NOMO-1 (cell line): Measurements from ENCODE around the gene SERPINF2.
"Not testable (repeated sequence)": the region's sequence is repeated elsewhere in the genome, so short reads cannot be mapped to it uniquely, and the experiment has no call there.

Source experiments
- DNase-seq, 2 experiments: peaks; one replicate each; lab custom pipeline; 2025; ENCODE audit not compliant: unreplicated experiment in 2 of 2; lab: John Stamatoyannopoulos, UW

SERPINF2 gene

DNA sequence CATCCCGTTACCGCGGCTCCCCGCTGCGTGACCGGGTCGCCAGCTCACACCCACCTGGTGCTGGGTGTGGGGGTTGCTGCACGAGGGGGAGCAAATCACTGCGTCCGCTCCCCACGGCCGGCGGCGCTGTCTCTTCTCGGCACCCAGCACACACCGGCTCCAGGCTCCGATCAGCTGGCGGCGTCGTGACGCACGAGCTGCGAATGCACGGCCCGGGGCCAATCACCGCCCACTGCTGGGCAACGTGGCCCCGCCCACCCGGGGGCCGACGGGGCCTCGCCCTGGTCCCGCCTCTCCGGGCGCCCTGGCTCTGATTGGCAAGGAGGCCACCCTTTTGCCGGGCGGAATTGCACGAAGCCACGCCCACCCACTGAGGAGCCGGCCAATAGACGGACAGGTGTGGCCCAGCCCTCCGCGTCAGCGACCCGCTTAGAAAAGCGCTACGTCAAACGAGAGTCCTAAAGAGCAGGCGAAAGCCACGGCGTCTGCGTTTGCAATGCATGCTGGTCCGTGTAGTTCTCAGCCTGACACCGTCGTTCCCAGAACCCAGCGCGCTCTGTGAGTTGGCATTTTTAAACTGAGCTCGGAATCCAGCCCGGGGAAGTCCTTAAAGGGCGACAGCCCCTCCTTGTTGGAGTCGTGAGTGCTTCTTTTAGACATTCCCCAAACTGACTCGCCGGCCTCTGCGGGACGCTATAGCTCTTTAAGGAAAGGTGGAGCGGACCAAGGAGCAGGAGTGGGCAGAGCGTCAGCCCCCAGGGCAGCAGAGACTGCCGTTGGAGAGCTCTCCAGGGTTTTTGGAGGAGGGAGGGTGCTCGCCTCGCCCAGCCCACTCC is 26.4 kb upstream of the SERPINF2 start:
- peak; percentile 99 to 100 for DNase-seq

DNA sequence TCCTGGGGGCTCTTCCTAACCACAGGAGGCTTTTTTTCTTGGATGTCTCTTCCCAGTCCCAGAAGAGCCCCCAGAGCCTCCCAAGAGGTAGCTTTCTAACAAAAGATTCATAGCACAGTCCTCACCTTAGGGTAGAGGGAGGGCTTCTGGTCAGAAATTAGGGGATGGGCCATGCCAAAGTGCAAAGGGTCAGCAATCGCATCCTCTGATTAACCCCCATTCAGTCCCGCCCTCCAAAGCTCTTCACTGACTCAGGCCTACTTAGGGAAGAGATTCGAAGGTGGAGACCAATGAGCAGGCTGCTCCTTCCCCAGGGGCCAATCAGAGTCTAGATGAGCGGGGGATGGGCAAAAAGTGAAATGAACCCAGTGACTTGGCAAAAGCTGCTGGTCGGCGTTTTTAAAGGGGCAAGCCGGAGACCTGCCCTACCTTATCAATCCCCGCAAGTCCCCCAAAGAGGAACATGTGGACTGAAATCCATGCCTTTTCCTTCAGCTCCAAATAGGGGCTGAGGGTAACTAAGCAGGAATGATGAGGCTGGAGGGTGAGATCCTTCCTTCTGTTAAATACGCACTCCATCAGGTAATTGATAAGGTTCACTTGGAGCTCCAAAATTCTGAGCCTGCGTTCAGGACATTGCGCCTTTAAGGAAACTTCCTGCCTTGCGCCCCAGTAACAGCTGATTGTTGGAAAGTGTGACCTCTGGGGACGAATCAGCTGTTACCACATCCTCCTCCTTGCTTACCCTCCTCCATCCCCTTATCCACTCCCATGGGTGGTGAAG is 25.6 kb upstream of the SERPINF2 start:
- peak; percentile 98 to 99 for DNase-seq

DNA sequence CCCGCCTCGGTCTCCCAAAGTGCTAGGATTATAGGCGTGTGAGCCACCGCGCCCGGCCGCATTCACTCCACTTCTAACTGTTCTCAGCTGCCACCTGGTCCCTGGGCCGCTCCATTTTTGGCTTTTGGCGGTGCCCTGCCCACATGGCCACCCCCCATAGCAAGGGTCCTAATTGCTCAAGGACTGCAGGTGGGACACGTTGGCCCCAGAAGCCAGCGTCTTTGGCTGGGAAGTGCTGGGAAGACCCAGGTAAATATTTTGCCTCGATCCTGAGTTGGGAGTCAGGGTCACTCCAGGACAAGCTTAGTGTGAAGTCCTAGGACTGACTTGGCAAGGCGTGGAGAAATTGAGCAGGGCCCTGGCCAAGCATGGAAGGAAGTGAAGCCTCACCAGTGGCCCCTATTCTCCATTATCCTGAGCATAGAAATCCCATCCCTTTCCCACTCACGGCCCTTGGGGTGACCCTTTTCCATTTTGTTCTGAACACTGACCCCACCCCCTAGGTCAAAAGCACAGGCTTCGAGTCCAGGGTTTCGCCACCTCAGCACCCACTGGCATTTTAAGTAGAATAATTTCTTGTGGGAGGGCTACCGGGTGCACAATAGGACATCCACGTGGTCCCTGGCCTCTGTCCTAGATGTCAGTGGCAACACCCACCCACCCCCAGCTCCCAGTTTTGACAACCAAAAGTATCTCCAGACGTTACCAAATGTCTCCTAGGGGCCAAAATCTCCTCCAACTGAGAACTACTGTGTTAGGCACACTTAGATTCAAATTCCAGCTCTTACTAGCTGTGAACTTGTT is 24.1 kb upstream of the SERPINF2 start:
- DNase-seq: no peak

DNA sequence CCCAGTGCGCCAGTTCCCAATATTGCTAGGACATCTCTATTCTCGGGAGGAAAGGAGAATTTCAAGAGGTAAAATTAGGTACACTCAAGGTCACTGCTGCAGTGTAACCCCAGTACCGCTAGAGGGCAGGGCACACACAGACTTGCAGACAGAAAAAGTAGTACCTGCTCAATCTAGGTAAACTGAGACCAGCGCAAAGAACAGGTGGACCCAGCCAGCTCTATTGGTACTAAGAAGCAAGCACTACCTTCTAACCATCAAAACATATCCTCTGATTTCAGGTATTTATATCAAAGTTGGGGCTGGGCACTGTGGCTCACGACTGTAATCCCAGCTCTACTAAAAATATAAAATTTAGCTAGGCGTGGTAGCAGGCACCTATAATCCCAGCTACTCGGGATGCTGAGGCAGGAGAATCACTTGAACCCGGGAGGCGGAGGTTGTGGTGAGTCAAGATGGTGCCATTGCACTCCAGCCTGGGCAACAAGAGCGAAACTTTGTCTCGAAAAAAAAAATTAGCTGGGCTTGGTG is 21.8 kb upstream of the SERPINF2 start:
- peak in 1 of 2 experiments; percentile 26 for DNase-seq

DNA sequence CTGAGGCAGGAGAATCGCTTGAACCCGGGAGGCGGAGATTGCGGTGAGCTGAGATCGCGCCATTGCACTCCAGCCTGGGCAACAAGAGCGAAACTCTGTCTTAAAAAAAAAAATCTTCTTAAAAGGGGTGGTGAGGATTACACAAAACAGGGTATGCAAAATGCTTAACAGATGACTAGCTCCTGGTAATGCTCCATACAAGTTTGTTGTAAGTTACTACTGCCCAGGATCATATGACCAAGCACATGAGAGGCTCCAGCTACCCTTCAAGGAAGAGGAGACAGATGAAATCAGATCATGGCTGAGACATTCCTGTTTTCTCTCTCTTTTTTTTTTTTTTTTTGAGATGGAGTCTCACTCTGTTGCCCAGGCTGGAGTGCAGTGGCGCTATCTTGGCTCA is 20.6 kb upstream of the SERPINF2 start:
- not testable (repeated sequence) for DNase-seq

DNA sequence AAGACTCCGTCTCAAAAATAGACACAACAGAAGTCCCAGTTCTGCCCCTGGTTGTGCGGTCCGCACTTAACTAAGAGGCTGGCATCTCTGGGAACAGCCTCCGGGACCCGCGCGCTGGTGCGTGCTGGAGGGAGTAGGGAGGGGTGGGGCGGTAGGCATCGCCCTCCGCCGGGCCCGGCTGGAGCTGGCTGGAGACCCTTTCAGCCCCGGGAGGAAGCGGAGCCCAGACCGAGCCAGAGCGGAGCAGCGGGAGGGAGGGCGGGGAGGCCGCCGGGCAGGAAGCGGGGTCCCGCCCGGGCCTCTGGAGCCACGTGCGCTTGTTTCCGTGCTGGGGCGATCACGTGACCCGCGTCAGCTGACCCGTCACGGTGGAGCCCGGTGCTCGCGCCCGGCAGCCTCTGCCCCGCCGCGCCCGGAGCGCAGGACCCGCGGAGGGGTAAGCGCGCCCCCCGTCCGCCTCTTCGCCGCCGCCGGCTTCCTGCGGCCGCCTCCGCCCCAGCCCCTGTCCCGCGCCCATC is 18.3 kb upstream of the SERPINF2 start, which contains the start of gene WDR81:
Gene WDR81 (plus strand): TSS at position 354 of the 518 bp plus-strand sequence. CDS start 256 bp downstream, outside the sequence.
- DNase-seq: peak; percentile 79 to 83

DNA sequence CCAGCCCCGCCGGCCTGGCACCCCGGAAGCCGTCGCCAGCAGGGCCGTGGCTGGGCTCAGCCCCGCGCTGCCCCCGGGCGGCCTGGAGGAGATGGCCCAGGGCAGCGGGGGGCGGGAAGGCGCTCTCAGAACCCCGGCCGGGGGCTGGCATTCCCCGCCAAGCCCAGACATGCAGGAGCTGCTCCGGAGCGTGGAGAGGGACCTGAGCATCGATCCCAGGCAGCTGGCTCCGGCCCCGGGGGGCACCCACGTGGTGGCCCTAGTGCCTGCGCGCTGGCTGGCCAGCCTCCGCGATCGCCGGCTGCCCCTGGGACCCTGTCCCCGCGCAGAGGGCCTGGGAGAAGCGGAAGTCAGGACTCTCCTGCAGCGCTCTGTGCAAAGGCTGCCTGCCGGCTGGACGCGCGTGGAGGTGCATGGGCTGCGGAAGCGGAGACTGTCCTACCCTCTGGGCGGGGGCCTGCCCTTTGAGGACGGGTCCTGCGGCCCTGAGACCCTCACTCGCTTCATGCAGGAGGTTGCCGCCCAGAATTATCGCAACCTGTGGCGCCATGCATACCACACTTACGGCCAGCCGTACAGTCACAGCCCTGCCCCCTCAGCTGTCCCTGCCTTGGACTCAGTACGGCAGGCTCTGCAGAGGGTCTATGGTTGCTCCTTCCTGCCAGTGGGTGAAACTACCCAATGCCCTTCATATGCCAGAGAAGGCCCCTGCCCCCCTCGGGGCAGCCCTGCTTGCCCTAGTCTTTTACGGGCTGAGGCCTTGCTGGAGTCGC is 17.6 kb upstream of the SERPINF2 start:
- peak; percentile 26 to 34 for DNase-seq

DNA sequence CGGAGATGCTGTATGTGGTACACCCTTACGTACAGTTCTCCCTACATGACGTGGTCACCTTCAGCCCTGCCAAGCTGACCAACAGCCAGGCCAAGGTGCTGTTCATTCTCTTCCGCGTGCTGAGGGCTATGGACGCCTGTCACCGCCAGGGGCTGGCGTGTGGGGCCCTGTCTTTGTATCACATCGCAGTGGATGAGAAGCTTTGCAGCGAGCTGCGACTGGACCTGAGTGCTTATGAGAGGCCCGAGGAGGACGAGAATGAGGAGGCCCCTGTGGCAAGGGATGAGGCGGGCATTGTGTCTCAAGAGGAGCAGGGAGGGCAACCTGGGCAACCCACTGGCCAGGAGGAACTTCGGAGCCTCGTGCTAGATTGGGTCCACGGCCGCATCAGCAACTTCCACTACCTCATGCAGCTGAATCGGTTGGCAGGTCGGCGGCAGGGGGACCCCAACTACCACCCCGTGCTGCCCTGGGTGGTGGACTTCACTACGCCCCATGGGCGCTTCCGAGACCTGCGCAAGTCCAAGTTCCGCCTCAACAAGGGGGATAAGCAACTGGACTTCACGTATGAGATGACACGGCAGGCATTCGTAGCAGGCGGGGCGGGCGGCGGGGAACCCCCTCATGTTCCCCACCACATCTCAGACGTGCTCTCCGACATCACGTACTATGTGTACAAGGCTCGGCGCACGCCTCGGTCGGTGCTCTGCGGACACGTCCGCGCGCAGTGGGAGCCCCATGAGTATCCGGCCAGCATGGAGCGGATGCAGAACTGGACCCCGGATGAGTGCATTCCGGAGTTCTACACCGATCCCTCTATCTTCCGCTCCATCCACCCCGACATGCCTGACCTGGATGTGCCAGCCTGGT is 16.8 kb upstream of the SERPINF2 start:
- no peak for DNase-seq

DNA sequence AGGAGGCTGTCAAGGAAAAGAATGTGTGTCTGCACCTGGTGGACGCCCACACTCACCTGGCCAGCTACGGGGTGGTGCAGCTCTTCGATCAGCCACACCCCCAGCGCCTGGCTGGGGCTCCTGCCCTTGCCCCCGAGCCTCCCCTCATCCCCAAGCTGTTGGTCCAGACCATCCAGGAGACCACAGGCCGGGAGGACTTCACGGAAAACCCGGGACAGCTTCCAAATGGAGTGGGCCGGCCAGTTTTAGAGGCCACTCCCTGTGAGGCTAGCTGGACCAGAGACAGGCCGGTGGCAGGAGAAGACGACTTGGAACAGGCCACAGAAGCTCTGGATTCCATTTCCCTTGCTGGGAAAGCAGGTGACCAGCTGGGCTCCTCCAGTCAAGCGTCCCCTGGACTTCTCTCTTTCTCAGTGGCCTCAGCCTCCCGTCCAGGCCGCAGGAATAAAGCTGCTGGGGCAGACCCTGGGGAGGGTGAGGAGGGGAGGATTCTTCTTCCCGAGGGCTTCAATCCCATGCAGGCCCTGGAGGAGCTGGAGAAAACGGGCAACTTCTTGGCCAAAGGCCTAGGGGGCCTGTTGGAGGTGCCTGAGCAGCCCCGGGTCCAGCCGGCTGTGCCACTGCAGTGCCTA is 15.9 kb upstream of the SERPINF2 start:
- DNase-seq: no peak

DNA sequence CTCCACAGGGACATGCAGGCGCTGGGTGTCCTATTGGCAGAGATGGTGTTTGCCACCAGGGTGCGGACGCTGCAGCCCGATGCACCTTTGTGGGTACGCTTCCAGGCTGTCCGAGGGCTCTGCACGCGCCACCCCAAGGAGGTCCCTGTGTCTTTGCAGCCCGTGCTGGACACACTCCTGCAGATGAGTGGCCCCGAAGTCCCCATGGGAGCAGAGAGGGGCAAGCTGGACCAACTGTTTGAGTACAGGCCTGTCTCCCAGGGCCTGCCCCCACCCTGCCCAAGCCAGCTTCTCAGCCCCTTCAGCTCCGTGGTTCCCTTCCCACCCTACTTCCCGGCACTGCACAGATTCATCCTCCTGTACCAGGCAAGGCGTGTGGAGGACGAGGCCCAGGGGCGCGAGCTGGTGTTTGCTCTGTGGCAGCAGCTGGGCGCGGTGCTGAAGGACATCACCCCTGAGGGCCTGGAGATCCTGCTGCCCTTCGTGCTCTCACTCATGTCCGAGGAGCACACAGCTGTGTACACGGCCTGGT is 15.3 kb upstream of the SERPINF2 start:
- DNase-seq: no peak

DNA sequence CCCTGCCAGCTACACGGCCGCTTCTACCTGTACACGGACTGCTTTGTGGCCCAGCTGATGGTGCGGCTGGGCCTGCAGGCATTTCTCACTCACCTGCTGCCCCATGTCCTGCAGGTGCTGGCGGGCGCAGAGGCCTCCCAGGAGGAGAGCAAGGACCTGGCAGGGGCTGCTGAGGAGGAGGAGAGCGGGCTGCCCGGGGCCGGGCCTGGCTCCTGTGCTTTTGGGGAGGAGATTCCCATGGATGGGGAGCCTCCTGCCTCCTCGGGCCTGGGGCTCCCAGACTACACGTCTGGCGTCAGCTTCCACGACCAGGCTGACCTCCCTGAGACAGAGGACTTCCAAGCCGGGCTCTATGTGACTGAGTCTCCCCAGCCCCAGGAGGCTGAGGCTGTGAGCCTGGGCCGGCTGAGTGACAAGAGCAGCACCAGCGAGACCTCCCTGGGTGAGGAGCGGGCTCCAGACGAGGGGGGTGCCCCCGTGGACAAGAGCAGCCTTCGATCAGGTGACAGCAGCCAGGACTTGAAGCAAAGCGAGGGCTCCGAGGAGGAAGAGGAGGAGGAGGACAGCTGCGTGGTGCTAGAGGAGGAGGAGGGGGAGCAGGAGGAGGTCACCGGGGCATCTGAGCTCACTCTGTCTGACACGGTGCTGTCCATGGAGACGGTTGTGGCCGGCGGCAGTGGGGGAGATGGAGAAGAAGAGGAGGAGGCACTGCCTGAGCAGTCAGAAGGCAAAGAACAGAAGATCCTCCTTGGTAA is 14.6 kb upstream of the SERPINF2 start:
- no peak for DNase-seq

DNA sequence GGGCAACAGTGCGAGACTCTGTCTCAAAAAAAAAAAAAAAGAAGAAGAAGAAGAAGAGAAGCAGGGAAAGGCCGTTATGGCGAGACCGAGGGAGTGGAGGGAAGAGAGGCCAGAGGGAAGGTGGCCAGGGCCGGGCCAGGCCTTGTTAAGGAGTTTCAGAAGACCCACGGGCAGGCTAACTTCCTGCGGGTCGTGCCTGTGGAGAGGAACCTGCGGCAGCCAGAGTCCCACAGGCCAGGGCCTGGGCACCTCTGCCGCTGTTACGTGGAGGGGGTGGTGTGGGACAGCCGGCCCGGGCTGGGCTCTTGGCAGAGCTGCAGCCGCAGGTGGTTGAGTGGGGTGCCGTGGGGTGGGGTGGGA is 12.7 kb upstream of the SERPINF2 start:
- no peak for DNase-seq

DNA sequence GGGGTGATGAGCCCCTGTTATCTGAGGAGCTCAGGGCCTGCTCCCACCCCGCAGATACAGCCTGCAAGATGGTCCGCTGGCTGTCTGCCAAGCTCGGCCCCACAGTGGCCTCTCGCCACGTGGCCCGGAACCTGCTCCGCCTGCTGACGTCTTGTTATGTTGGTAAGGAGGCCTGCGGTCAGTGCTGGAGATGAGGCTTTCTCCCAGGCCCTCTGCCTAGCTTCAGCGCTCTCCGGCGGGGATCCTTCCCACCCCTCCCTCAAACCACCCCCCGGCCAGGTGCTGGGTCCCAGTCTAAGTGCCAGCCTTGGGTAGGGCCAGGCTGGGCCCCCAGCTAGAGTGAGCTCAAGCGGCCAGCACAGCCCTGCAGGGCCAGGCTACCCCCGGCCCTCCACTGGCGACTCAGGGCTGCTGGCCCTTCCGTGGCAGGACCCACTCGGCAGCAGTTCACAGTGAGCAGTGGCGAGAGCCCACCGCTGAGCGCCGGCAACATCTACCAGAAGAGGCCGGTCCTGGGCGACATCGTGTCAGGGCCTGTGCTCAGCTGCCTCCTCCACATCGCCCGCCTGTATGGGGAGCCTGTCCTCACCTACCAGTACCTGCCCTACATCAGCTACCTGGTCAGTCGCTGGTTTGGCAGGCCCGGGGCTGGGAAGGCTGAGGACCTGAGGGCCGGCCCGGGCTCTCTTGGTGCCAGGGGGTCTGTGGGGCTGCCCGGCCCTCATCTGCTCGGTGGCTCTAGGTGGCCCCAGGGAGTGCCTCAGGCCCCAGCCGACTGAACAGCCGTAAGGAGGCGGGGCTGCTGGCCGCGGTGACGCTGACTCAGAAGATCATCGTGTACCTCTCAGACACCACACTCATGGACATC is 12.1 kb upstream of the SERPINF2 start:
- no peak for DNase-seq

DNA sequence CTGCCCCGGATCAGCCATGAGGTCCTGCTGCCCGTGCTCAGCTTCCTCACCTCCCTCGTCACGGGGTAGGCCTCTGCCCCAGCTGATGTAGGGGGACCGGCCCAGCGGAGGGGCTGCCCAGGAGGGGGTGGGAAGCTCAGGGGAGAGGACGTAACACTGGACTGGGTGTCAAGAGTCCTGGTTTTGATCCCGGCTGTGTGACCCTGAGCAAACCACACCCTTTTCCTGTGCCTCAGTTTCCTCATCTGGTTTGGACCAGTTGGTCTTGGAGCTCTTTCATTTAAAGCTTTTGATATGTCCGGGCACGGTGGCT is 11.5 kb upstream of the SERPINF2 start:
- no peak for DNase-seq

DNA sequence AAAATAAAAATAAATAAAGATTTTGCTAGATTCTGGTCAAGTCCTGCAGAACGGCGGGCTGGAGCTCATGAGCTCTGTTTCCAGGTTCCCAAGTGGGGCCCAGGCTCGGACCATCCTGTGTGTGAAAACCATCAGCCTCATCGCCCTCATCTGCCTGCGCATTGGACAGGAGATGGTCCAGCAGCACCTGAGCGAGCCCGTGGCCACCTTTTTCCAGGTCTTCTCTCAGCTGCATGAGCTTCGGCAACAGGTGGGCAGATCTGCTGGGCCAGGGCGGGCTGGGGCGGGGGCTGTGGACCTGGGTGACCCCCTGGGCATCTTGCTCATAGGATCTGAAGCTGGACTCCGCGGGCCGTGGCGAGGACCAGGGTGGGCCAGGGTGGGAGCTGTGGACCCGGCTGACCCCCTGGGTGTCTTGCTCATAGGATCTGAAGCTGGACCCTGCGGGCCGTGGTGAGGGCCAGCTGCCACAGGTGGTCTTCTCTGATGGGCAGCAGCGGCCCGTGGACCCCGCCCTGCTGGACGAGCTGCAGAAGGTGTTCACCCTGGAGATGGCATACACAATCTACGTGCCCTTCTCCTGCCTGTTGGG is 10.3 kb upstream of the SERPINF2 start:
- DNase-seq: no peak

DNA sequence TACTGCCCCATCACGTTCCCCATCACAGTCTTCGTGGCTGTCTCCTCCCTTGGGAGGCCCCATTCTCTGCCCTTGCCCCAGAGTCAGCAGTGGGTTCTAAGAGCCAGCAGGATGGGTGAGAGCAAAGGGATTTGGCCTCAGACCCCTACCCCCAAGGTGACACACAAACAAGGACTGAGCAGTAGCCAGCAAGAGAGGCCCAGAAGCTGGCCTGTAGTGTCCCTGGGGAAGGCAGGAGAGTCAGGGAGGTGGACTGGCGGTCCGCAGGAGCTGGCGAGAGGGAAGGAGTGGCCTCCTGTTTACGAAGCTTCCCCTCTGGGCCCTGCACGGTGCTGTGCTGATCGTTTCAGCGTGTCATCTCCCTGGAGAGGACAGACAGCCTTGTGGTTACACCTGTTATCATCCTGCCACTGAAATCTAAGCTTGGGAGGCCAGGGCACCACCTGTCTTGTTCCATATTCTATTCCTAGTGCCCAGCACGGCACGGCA is 9.8 kb upstream of the SERPINF2 start:
- no peak for DNase-seq
